ENCODE results near the gene ZC3H14. TPM values are rescaled to one million over a fixed set of nuclear protein-coding genes. Genes with fewer than 3 reads are reported as not detected.
A peak's percentile ranks its signal among the peaks of the same experiment; 100 is the strongest.

Gene ZC3H14
- total and polyA plus RNA-seq, 4 donors = 57.8 to 92.2 (median 74.9) TPM

- Histone ChIP-seq H3K4me3 (ENCODE audit: low read depth, low read length) (no peak overlapping the region), H3K36me3 (ENCODE audit: control insufficient read depth, insufficient read depth, low read length) (peaks cover 14% of the 10 kb centered on the region), H3K27me3 (ENCODE audit: control insufficient read depth, insufficient read depth, low read length) (no peaks in the 10 kb centered on the region), H3K27ac (ENCODE audit: low read depth, low read length) (no peak overlapping the region), H3K9me3 (ENCODE audit: control insufficient read depth, insufficient read depth, low read length) (no peaks in the 10 kb centered on the region), H3K4me1 (ENCODE audit: control insufficient read depth, insufficient read depth, low read length) (peaks cover 8% of the 10 kb centered on the region)
- no CpG with 5 or more reads among the region's 5 CpGs for WGBS (ENCODE audit: insufficient coverage)
- DNase-seq (ENCODE audit: low read depth in 4 of 6, low spot score in 6 of 6) = no peak
Observed at GRCh38 chr14:88565427-88565826, 2.6 kb downstream of the ZC3H14 start.

- H3K4me1 ChIP-seq (ENCODE audit: control insufficient read depth, insufficient read depth, low read length) = peaks cover 3% of the 10 kb centered on the region
- H3K27ac ChIP-seq (ENCODE audit: low read depth, low read length) = no peak overlapping the region
- no peaks in the 10 kb centered on the region for H3K27me3 ChIP-seq (ENCODE audit: control insufficient read depth, insufficient read depth, low read length)
- peaks cover 29% of the 10 kb centered on the region for H3K36me3 ChIP-seq (ENCODE audit: control insufficient read depth, insufficient read depth, low read length)
- H3K4me3 ChIP-seq (ENCODE audit: low read depth, low read length) = no peak overlapping the region
- 50% methylated on average over 1 of the region's 3 CpGs for WGBS (ENCODE audit: insufficient coverage)
- DNase-seq (ENCODE audit: low read depth in 4 of 6, low spot score in 6 of 6) = no peak
- no peaks in the 10 kb centered on the region for H3K9me3 ChIP-seq (ENCODE audit: control insufficient read depth, insufficient read depth, low read length)
Observed at GRCh38 chr14:88568196-88568595, 5.4 kb downstream of the ZC3H14 start.

GRCh38 chr14:88572117-88572516 lies 9.3 kb downstream of the ZC3H14 start:
- no peak for DNase-seq (ENCODE audit: low read depth in 4 of 6, low spot score in 6 of 6)
- 100% methylated on average over 1 of the region's 4 CpGs for WGBS (ENCODE audit: insufficient coverage)
- H3K27me3 ChIP-seq (ENCODE audit: control insufficient read depth, insufficient read depth, low read length) = no peaks in the 10 kb centered on the region

GRCh38 chr14:88576222-88576621 lies 13.4 kb downstream of the ZC3H14 start:
- 100% methylated on average over 4 of the region's 5 CpGs for WGBS (ENCODE audit: insufficient coverage)
- no peak overlapping the region for H3K27ac ChIP-seq (ENCODE audit: low read depth, low read length)
- no peaks in the 10 kb centered on the region for H3K4me1 ChIP-seq (ENCODE audit: control insufficient read depth, insufficient read depth, low read length)
- H3K4me3 ChIP-seq (ENCODE audit: low read depth, low read length) = no peak overlapping the region
- no peaks in the 10 kb centered on the region for H3K27me3 ChIP-seq (ENCODE audit: control insufficient read depth, insufficient read depth, low read length)
- DNase-seq (ENCODE audit: low read depth in 4 of 6, low spot score in 6 of 6) = no peak
- H3K36me3 ChIP-seq (ENCODE audit: control insufficient read depth, insufficient read depth, low read length) = peaks cover 67% of the 10 kb centered on the region
- no peaks in the 10 kb centered on the region for H3K9me3 ChIP-seq (ENCODE audit: control insufficient read depth, insufficient read depth, low read length)

More at GRCh38 chr14:88572117-88572516, 9.3 kb downstream of the ZC3H14 start:
- Histone ChIP-seq H3K4me3 (ENCODE audit: low read depth, low read length) (no peak overlapping the region), H3K9me3 (ENCODE audit: control insufficient read depth, insufficient read depth, low read length) (no peaks in the 10 kb centered on the region), H3K36me3 (ENCODE audit: control insufficient read depth, insufficient read depth, low read length) (peaks cover 58% of the 10 kb centered on the region), H3K4me1 (ENCODE audit: control insufficient read depth, insufficient read depth, low read length) (no peaks in the 10 kb centered on the region), H3K27ac (ENCODE audit: low read depth, low read length) (no peak overlapping the region)

GRCh38 chr14:88584451-88584850 lies 21.6 kb downstream of the ZC3H14 start:
- no CpG with 5 or more reads among the region's 3 CpGs for WGBS (ENCODE audit: insufficient coverage)
- Histone ChIP-seq H3K36me3 (ENCODE audit: control insufficient read depth, insufficient read depth, low read length) (peaks cover 37% of the 10 kb centered on the region), H3K27ac (ENCODE audit: low read depth, low read length) (no peak overlapping the region), H3K27me3 (ENCODE audit: control insufficient read depth, insufficient read depth, low read length) (no peaks in the 10 kb centered on the region), H3K4me1 (ENCODE audit: control insufficient read depth, insufficient read depth, low read length) (no peaks in the 10 kb centered on the region), H3K4me3 (ENCODE audit: low read depth, low read length) (no peak overlapping the region), H3K9me3 (ENCODE audit: control insufficient read depth, insufficient read depth, low read length) (no peaks in the 10 kb centered on the region)
- no peak for DNase-seq (ENCODE audit: low read depth in 4 of 6, low spot score in 6 of 6)

GRCh38 chr14:88588081-88588480 lies 25.2 kb downstream of the ZC3H14 start:
- DNase-seq (ENCODE audit: low read depth in 4 of 6, low spot score in 6 of 6) = no peak
- WGBS (ENCODE audit: insufficient coverage) = 100% methylated on average over 3 of the region's 5 CpGs

GRCh38 chr14:88590173-88590572 lies 27.3 kb downstream of the ZC3H14 start:
- no peaks in the 10 kb centered on the region for H3K9me3 ChIP-seq (ENCODE audit: control insufficient read depth, insufficient read depth, low read length)
- no peak overlapping the region for H3K4me3 ChIP-seq (ENCODE audit: low read depth, low read length)
- no peak for DNase-seq (ENCODE audit: low read depth in 4 of 6, low spot score in 6 of 6)
- no peak overlapping the region for H3K27ac ChIP-seq (ENCODE audit: low read depth, low read length)
- H3K36me3 ChIP-seq (ENCODE audit: control insufficient read depth, insufficient read depth, low read length) = peaks cover 38% of the 10 kb centered on the region
- no peaks in the 10 kb centered on the region for H3K27me3 ChIP-seq (ENCODE audit: control insufficient read depth, insufficient read depth, low read length)
- H3K4me1 ChIP-seq (ENCODE audit: control insufficient read depth, insufficient read depth, low read length) = no peaks in the 10 kb centered on the region
- 79% methylated on average over 4 of the region's 4 CpGs for WGBS (ENCODE audit: insufficient coverage)

More at GRCh38 chr14:88588081-88588480, 25.2 kb downstream of the ZC3H14 start:
- Histone ChIP-seq H3K9me3 (ENCODE audit: control insufficient read depth, insufficient read depth, low read length) (no peaks in the 10 kb centered on the region), H3K27ac (ENCODE audit: low read depth, low read length) (no peak overlapping the region), H3K4me1 (ENCODE audit: control insufficient read depth, insufficient read depth, low read length) (no peaks in the 10 kb centered on the region), H3K36me3 (ENCODE audit: control insufficient read depth, insufficient read depth, low read length) (peaks cover 42% of the 10 kb centered on the region), H3K27me3 (ENCODE audit: control insufficient read depth, insufficient read depth, low read length) (no peaks in the 10 kb centered on the region), H3K4me3 (ENCODE audit: low read depth, low read length) (no peak overlapping the region)

GRCh38 chr14:88592031-88592430 lies 29.2 kb downstream of the ZC3H14 start:
- WGBS (ENCODE audit: insufficient coverage) = 50% methylated on average over 1 of the region's 1 CpG
- DNase-seq (ENCODE audit: low read depth in 4 of 6, low spot score in 6 of 6) = peak in 2 of 6 donors; percentile 10 to 63
- peaks cover 32% of the 10 kb centered on the region for H3K36me3 ChIP-seq (ENCODE audit: control insufficient read depth, insufficient read depth, low read length)
- H3K27ac ChIP-seq (ENCODE audit: low read depth, low read length) = no peak overlapping the region
- no peaks in the 10 kb centered on the region for H3K9me3 ChIP-seq (ENCODE audit: control insufficient read depth, insufficient read depth, low read length)
- no peaks in the 10 kb centered on the region for H3K27me3 ChIP-seq (ENCODE audit: control insufficient read depth, insufficient read depth, low read length)
- H3K4me3 ChIP-seq (ENCODE audit: low read depth, low read length) = no peak overlapping the region
- H3K4me1 ChIP-seq (ENCODE audit: control insufficient read depth, insufficient read depth, low read length) = no peaks in the 10 kb centered on the region

GRCh38 chr14:88597038-88597437 lies 34.2 kb downstream of the ZC3H14 start:
- WGBS (ENCODE audit: insufficient coverage) = 97% methylated on average over 4 of the region's 4 CpGs
- Histone ChIP-seq H3K4me1 (ENCODE audit: control insufficient read depth, insufficient read depth, low read length) (no peaks in the 10 kb centered on the region), H3K27ac (ENCODE audit: low read depth, low read length) (no peak overlapping the region), H3K36me3 (ENCODE audit: control insufficient read depth, insufficient read depth, low read length) (peaks cover 32% of the 10 kb centered on the region), H3K9me3 (ENCODE audit: control insufficient read depth, insufficient read depth, low read length) (no peaks in the 10 kb centered on the region), H3K27me3 (ENCODE audit: control insufficient read depth, insufficient read depth, low read length) (no peaks in the 10 kb centered on the region), H3K4me3 (ENCODE audit: low read depth, low read length) (no peak overlapping the region)
- no peak for DNase-seq (ENCODE audit: low read depth in 4 of 6, low spot score in 6 of 6)

GRCh38 chr14:88597601-88598000 lies 34.8 kb downstream of the ZC3H14 start:
- no peak for DNase-seq (ENCODE audit: low read depth in 4 of 6, low spot score in 6 of 6)
- no peaks in the 10 kb centered on the region for H3K4me1 ChIP-seq (ENCODE audit: control insufficient read depth, insufficient read depth, low read length)
- no peaks in the 10 kb centered on the region for H3K9me3 ChIP-seq (ENCODE audit: control insufficient read depth, insufficient read depth, low read length)
- H3K4me3 ChIP-seq (ENCODE audit: low read depth, low read length) = no peak overlapping the region
- peaks cover 32% of the 10 kb centered on the region for H3K36me3 ChIP-seq (ENCODE audit: control insufficient read depth, insufficient read depth, low read length)
- H3K27ac ChIP-seq (ENCODE audit: low read depth, low read length) = no peak overlapping the region
- no peaks in the 10 kb centered on the region for H3K27me3 ChIP-seq (ENCODE audit: control insufficient read depth, insufficient read depth, low read length)
- no CpG with 5 or more reads among the region's 4 CpGs for WGBS (ENCODE audit: insufficient coverage)

Measured in spinal cord (tissue), 10 donors.